Neural crest cell (in vitro differentiated cells): ENCODE results near the gene ARPC5. TPM values are rescaled to one million over a fixed set of nuclear protein-coding genes. Genes with fewer than 3 reads are reported as not detected.

Experiments
- DNase-seq: peaks from one replicate; pipeline ENCODE4 v3.0.0; 2021; ENCODE audit warnings: low read depth, mixed read lengths, low spot score
- H3K27ac Mint-ChIP-seq: one replicate; pipeline ENCODE4 v1.8.0; 2021; ENCODE audit warnings: mild to moderate bottlenecking, mixed read lengths; ENCODE audit not compliant: unreplicated experiment
- H3K27me3 Mint-ChIP-seq: 2 replicates; pipeline ENCODE4 v1.8.0; 2021; ENCODE audit warnings: low read depth, mild to moderate bottlenecking, mixed read lengths
- H3K36me3 Mint-ChIP-seq: 2 replicates; pipeline ENCODE4 v1.8.0; 2021; ENCODE audit warnings: low read depth, mild to moderate bottlenecking, mixed read lengths
- H3K4me1 Mint-ChIP-seq: 2 replicates; pipeline ENCODE4 v1.8.0; 2021; ENCODE audit warnings: mixed read lengths
- H3K4me3 Mint-ChIP-seq: one replicate; pipeline ENCODE4 v1.8.0; 2021; ENCODE audit warnings: mild to moderate bottlenecking, mixed read lengths
- H3K9me3 Mint-ChIP-seq: 2 replicates; pipeline ENCODE4 v1.8.0; 2021; ENCODE audit warnings: mixed read lengths
- total RNA-seq: library from RNA; stranded (reverse); gene quantifications from 2 replicates; pipeline ENCODE4 v1.2.1, GENCODE V29; 2021
- TF ChIP-seq, protein P1 (sequence below): fragments of 200-600 bp; sonication (generic); conservative IDR thresholded peaks from 2 replicates; pipeline ENCODE4 v1.5.0; 2021; ENCODE audit warnings: antibody characterized with exemption, mild to moderate bottlenecking

ARPC5 gene
- total RNA-seq, 1 donor from 2014 or later: 87.0 TPM

DNA sequence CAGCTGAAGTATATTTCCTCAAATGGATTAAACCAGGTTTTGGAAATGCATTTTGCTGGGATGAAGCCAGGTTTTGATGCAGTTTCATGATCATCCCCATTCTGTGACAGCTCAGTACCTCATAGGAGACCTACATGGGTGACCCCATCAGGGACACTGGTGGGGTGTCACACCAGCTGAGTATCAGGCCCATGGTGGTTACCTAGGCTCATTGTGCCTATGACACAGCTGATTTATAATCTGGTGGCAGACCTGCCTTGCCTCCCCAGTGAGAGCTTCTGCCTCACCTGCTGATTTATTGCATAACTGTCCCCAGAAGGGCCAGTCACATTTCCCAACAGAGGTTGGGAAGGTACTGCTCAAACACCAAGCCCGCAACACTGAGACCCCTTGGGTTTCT is 49.1 kb downstream of the ARPC5 start:
- TF ChIP-seq, protein P1, sequence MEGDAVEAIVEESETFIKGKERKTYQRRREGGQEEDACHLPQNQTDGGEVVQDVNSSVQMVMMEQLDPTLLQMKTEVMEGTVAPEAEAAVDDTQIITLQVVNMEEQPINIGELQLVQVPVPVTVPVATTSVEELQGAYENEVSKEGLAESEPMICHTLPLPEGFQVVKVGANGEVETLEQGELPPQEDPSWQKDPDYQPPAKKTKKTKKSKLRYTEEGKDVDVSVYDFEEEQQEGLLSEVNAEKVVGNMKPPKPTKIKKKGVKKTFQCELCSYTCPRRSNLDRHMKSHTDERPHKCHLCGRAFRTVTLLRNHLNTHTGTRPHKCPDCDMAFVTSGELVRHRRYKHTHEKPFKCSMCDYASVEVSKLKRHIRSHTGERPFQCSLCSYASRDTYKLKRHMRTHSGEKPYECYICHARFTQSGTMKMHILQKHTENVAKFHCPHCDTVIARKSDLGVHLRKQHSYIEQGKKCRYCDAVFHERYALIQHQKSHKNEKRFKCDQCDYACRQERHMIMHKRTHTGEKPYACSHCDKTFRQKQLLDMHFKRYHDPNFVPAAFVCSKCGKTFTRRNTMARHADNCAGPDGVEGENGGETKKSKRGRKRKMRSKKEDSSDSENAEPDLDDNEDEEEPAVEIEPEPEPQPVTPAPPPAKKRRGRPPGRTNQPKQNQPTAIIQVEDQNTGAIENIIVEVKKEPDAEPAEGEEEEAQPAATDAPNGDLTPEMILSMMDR: no peak
- H3K4me3 Mint-ChIP-seq: no peak overlapping the region
- DNase-seq: no peak
- no peak overlapping the region for H3K27ac Mint-ChIP-seq
- H3K36me3 Mint-ChIP-seq: no peaks in the 10 kb centered on the region
- peaks cover 10% of the 10 kb centered on the region for H3K4me1 Mint-ChIP-seq
- no peaks in the 10 kb centered on the region for H3K9me3 Mint-ChIP-seq
- no peaks in the 10 kb centered on the region for H3K27me3 Mint-ChIP-seq

DNA sequence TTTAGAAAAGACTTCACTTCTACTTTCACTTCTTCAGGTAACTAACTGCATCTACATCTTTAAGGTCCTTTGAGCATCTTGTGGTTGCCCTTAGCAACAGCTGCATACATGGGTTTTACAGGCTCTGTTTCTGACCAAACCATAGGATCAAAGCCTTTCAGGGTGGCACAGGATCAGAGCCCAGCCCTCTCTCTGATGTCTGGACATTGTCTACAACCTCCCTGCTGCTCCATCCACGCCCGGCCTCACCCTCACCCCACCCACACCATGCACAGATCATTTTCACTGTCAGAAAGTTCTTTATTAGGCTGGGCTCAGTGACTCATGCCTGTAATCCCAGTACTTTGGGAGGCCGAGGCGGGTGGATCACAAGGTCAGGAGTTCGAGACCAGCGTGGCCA is 50.5 kb downstream of the ARPC5 start:
- no peak for DNase-seq
- Mint-ChIP-seq H3K4me3 (no peak overlapping the region), H3K27ac (no peak overlapping the region), H3K27me3 (no peaks in the 10 kb centered on the region), H3K9me3 (no peaks in the 10 kb centered on the region), H3K36me3 (no peaks in the 10 kb centered on the region), H3K4me1 (peaks cover 14% of the 10 kb centered on the region)
- TF ChIP-seq, protein P1: no peak

DNA sequence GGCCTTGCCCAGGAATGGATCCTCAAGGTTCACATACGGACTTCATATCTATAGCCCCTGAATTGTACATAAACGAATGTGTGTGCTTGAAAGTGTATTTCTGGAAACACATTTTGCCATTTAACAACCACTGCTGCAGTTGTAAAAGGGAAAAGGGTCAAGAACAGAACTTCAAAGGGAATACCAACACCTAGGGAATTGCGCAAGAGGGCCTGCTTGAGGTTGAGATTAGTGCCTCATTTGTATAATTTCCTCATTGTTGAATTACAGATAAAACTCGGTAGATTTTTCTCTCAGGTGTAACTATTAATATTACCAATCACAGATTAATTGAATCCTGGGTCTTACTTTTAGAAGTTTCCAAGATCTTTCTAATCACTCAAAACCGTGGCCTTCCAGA is 51.4 kb downstream of the ARPC5 start:
- Mint-ChIP-seq H3K27ac (no peak overlapping the region), H3K27me3 (no peaks in the 10 kb centered on the region), H3K36me3 (no peaks in the 10 kb centered on the region), H3K4me1 (peaks cover 10% of the 10 kb centered on the region), H3K9me3 (no peaks in the 10 kb centered on the region), H3K4me3 (no peak overlapping the region)
- DNase-seq: no peak
- TF ChIP-seq, protein P1: no peak

DNA sequence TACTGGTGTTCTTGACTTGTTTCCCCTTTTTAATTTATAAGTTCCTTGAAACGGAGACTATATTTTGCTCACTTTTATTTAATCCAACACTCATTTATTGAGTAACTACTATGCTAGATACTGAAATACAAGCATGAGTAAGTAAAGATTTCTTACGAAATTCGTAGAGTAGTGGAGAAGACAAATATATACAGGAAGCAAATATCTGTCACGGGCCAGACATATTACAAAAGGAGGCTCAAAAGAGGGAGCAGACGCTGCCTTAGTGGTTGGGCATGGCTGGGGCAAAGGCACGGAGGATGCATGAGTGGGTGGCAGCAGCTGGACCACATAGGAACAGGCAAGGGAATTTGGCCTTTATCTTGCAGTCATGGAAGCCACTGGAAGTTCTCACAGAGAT is 52.1 kb downstream of the ARPC5 start:
- Mint-ChIP-seq H3K36me3 (no peaks in the 10 kb centered on the region), H3K27ac (no peak overlapping the region), H3K9me3 (no peaks in the 10 kb centered on the region), H3K27me3 (no peaks in the 10 kb centered on the region), H3K4me3 (no peak overlapping the region), H3K4me1 (peaks cover 4% of the 10 kb centered on the region)
- no peak for DNase-seq
- TF ChIP-seq, protein P1: no peak

DNA sequence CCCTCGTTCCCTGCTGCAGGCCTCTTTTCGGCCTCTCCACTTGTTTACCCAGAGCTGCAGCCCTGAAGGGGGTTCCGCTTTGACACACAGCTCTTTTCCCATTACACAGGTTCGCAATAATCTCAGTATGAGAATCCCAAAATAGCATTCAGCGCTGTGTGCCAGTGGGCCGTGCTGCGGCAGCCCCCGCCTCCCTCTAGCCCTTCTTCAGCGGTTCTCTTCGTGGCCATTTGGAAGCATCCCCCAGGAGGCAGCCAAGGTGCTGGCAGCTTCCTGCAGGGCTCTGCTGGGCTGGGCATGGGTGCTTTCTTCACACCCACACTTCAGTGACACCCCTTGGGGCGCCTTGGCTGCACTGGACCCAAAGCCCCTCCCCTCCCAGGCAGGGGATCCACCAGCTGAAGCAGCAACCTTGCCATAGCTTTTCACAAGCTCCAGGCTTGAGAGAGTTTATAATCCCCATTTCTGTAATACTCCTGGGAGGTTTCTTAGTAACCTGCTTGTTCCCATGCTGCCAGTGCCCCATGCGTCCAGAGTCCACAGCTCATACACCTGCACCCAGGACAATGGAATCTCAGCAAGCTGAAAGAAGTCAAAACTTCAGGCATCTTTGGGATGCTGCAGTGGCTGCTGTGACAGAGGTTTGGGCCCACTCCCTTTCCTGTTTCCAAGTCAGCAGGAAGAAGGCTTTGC is 53.4 kb downstream of the ARPC5 start:
- no peaks in the 10 kb centered on the region for H3K36me3 Mint-ChIP-seq
- H3K27me3 Mint-ChIP-seq: no peaks in the 10 kb centered on the region
- H3K27ac Mint-ChIP-seq: no peak overlapping the region
- no peak overlapping the region for H3K4me3 Mint-ChIP-seq
- no peaks in the 10 kb centered on the region for H3K9me3 Mint-ChIP-seq
- TF ChIP-seq, protein P1: no peak
- no peak for DNase-seq
- peaks cover 4% of the 10 kb centered on the region for H3K4me1 Mint-ChIP-seq
